HG03354 (cell line): ENCODE data around the gene JAM3.
"Not testable (repeated sequence)": the region's sequence is repeated elsewhere in the genome, so short reads cannot be mapped to it uniquely, and the experiment has no call there.

Experiments used
- ATAC-seq: cut with Tn5 transposase; IDR thresholded peaks from one replicate; pipeline ENCODE4 v1.9.1; 2021; ENCODE audit warnings: mild to moderate bottlenecking; ENCODE audit not compliant: unreplicated experiment, poor library complexity, severe bottlenecking

The JAM3 gene

GRCh38 chr11:134164490-134165370, 95.9 kb downstream of the JAM3 start:
- ATAC-seq: no peak

- ATAC-seq: no peak
Measured at GRCh38 chr11:134170177-134170918, 101.5 kb downstream of the JAM3 start.

- no peak for ATAC-seq
Measured at GRCh38 chr11:134170919-134171281, 102.0 kb downstream of the JAM3 start.

- ATAC-seq: no peak
Measured at GRCh38 chr11:134171951-134172350, 103.1 kb downstream of the JAM3 start.

GRCh38 chr11:134173296-134173695, 104.4 kb downstream of the JAM3 start:
- no peak for ATAC-seq

- no peak for ATAC-seq
Measured at GRCh38 chr11:134176284-134176683, 107.4 kb downstream of the JAM3 start.

- no peak for ATAC-seq
Measured at GRCh38 chr11:134178032-134178674, 109.3 kb downstream of the JAM3 start.

GRCh38 chr11:134181707-134182106, 112.8 kb downstream of the JAM3 start:
- ATAC-seq: no peak

GRCh38 chr11:134188092-134188491, 119.2 kb downstream of the JAM3 start:
- ATAC-seq: not testable (repeated sequence)

GRCh38 chr11:134196756-134197155, 127.9 kb downstream of the JAM3 start:
- no peak for ATAC-seq

GRCh38 chr11:134199531-134199930, 130.7 kb downstream of the JAM3 start:
- ATAC-seq: no peak

- no peak for ATAC-seq
Measured at GRCh38 chr11:134200688-134201087, 131.8 kb downstream of the JAM3 start.
